Measurements from ENCODE around the gene FBXO24. TPM values are rescaled to one million over a fixed set of nuclear protein-coding genes. Genes with fewer than 3 reads are reported as not detected.

Gene FBXO24
- polyA plus RNA-seq, 12 donors: 0.59 to 2.1 (median 1.1) TPM; not detected in 2

Other genes starting within 250 kb of the FBXO24 start
- gene PILRB, start 228.2 kb upstream of the FBXO24 start, polyA plus RNA-seq (ENCODE audit: insufficient read length in 12 of 12): 10 to 100 TPM in 10 of 12 donors, 1 to 10 TPM in 1, not detected in 1; 9.9 to 55.1 (median 19.1) TPM
- gene PILRA, start 212.8 kb upstream of the FBXO24 start, polyA plus RNA-seq (ENCODE audit: insufficient read length in 12 of 12): 1 to 10 TPM in 10 of 12 donors, not detected in 2; 1.6 to 9.3 (median 2.5) TPM
- gene ZCWPW1, start 157.6 kb upstream of the FBXO24 start, polyA plus RNA-seq (ENCODE audit: insufficient read length in 12 of 12): 10 to 100 TPM in 2 of 12 donors, 1 to 10 TPM in 9, not detected in 1; 4.5 to 17.3 (median 6.5) TPM
- 10 to 100 TPM in 11 of 12 donors, not detected in 1; 27.0 to 42.9 (median 32.2) TPM for gene MEPCE, start 156.5 kb upstream of the FBXO24 start, polyA plus RNA-seq (ENCODE audit: insufficient read length in 12 of 12)
- gene PPP1R35, start 149.8 kb upstream of the FBXO24 start, polyA plus RNA-seq (ENCODE audit: insufficient read length in 12 of 12): 10 to 100 TPM in 9 of 12 donors, 1 to 10 TPM in 2, not detected in 1; 9.4 to 27.5 (median 11.9) TPM
- gene SPACDR, start 122.1 kb upstream of the FBXO24 start, polyA plus RNA-seq (ENCODE audit: insufficient read length in 12 of 12): 1 to 10 TPM in 9 of 12 donors, under 1 TPM in 1, not detected in 2; 0.98 to 2.4 (median 1.4) TPM
- 10 to 100 TPM in 11 of 12 donors, not detected in 1; 29.0 to 95.6 (median 38.9) TPM for gene TSC22D4, start 107.1 kb upstream of the FBXO24 start, polyA plus RNA-seq (ENCODE audit: insufficient read length in 12 of 12)
- gene NYAP1, start 102.4 kb upstream of the FBXO24 start, polyA plus RNA-seq (ENCODE audit: insufficient read length in 12 of 12): 1 to 10 TPM in 11 of 12 donors, not detected in 1; 1.1 to 5.7 (median 1.5) TPM
- 10 to 100 TPM in 6 of 12 donors, 1 to 10 TPM in 5, not detected in 1; 7.8 to 16.8 (median 10.1) TPM for gene AGFG2, start 47.1 kb upstream of the FBXO24 start, polyA plus RNA-seq (ENCODE audit: insufficient read length in 12 of 12)
- gene SAP25, start 12.4 kb upstream of the FBXO24 start, polyA plus RNA-seq (ENCODE audit: insufficient read length in 12 of 12): 10 to 100 TPM in 1 of 12 donors, 1 to 10 TPM in 9, not detected in 2; 1.5 to 10.1 (median 2.8) TPM
- 10 to 100 TPM in 11 of 12 donors, not detected in 1; 16.7 to 39.5 (median 23.7) TPM for gene LRCH4, start 199 bp upstream of the FBXO24 start, polyA plus RNA-seq (ENCODE audit: insufficient read length in 12 of 12)
- 100 to 1,000 TPM; 170 to 827 (median 228) TPM for gene PCOLCE, start 16.0 kb downstream of the FBXO24 start, polyA plus RNA-seq (ENCODE audit: insufficient read length in 12 of 12)
- gene MOSPD3, start 26.2 kb downstream of the FBXO24 start, polyA plus RNA-seq (ENCODE audit: insufficient read length in 12 of 12): 10 to 100 TPM in 11 of 12 donors, not detected in 1; 12.5 to 69.6 (median 17.2) TPM
- gene TFR2, start 55.2 kb downstream of the FBXO24 start, polyA plus RNA-seq (ENCODE audit: insufficient read length in 12 of 12): 1 to 10 TPM in 3 of 12 donors, under 1 TPM in 7, not detected in 2; 0.23 to 2.3 (median 0.72) TPM
- gene ACTL6B, start 70.1 kb downstream of the FBXO24 start, polyA plus RNA-seq (ENCODE audit: insufficient read length in 12 of 12): under 1 TPM in 3 of 12 donors, not detected in 9; 0.21 to 0.30 (median 0.28) TPM
- gene GNB2, start 87.4 kb downstream of the FBXO24 start, polyA plus RNA-seq (ENCODE audit: insufficient read length in 12 of 12): 100 to 1,000 TPM in 11 of 12 donors, not detected in 1; 110 to 178 (median 137) TPM
- gene GIGYF1, start 107.9 kb downstream of the FBXO24 start, polyA plus RNA-seq (ENCODE audit: insufficient read length in 12 of 12): 100 to 1,000 TPM in 1 of 12 donors, 10 to 100 TPM in 11; 18.8 to 473 (median 27.5) TPM
- 10 to 100 TPM in 11 of 12 donors, not detected in 1; 15.5 to 27.0 (median 18.3) TPM for gene POP7, start 119.8 kb downstream of the FBXO24 start, polyA plus RNA-seq (ENCODE audit: insufficient read length in 12 of 12)
- gene EPO, start 134.1 kb downstream of the FBXO24 start, polyA plus RNA-seq (ENCODE audit: insufficient read length in 12 of 12): under 1 TPM in 3 of 12 donors, not detected in 9; 0.13 to 0.28 (median 0.21) TPM
- gene ZAN, start 147.3 kb downstream of the FBXO24 start, polyA plus RNA-seq (ENCODE audit: insufficient read length in 12 of 12): under 1 TPM in 1 of 12 donors, not detected in 11; 0.03 TPM
- gene EPHB4, start 241.2 kb downstream of the FBXO24 start, polyA plus RNA-seq (ENCODE audit: insufficient read length in 12 of 12): 10 to 100 TPM in 11 of 12 donors, not detected in 1; 31.1 to 74.0 (median 46.4) TPM